ENCODE measurements around the gene A3GALT2.

Gene A3GALT2

DNA sequence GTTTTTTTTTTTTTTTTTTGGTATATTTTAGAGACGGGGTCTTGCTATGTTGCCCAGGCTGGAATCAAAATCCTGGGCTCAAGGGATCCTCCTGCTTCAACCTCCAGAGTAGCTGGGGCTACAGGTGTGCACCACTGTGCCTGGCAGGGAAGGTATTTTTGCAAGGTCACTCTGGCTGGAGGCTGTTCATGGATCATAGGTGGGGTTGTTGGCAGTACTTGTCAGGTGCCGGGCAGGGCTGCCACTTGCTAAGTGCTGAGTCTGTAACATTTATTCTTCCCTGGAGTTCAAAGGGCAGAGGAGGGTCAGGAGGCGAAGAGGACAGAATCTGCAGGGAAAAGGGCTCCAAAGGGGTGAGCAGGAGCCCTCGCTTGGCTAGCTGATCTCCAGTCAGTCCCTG lies 24.1 kb downstream of the A3GALT2 start:
- TF ChIP-seq TARDBP (IDR thresholded peaks at IDR 0.05) (no peak), FOXK2 (IDR thresholded peaks at IDR 0.05) (no peak)
- ChIA-PET POLR2A (no interaction called here), CTCF (interaction anchor here (1.1 to 1.9 kb wide), 5 partner anchors 42 to 174 kb away, joined by 3 to 27 read pairs (median 4); partner anchors contain the start of gene ZSCAN20)
- no peak for DNase-seq (ENCODE audit: extremely low spot score)

DNA sequence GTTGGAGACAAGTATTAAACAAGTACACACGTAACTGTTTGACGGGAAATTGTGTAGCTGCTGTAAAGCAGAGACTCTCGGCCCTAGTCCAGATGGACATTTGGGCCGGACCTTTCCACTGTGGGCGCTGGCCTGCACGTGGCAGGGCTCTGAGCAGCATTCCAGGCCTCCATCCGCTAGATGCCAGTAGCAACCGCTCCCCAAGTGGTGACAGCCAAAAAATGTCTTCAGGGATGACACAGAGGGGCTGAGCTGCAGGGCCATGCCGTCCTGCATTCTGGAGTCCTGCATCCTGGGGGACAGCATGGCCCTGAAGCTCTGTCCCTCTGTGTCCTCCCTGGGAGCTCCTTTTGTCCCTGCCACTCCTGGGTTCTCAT lies 24.8 kb downstream of the A3GALT2 start:
- POLR2A ChIA-PET, result interaction anchor here (1.0 to 1.6 kb wide), 2 partner anchors 54 to 176 kb away, joined by 4 to 5 read pairs; partner anchors contain the start of gene ZSCAN20
- no peak for DNase-seq (ENCODE audit: extremely low spot score)
- TF ChIP-seq FOXM1 (IDR thresholded peaks at IDR 0.05; ENCODE audit: borderline replicate concordance) (no peak), ARNT (IDR thresholded peaks at IDR 0.05) (no peak), ZNF384 (IDR thresholded peaks at IDR 0.05) (no peak), CTBP1 (IDR thresholded peaks at IDR 0.05; ENCODE audit: borderline replicate concordance) (no peak), LEF1 (IDR thresholded peaks at IDR 0.05; ENCODE audit: borderline replicate concordance) (no peak), ELF4 (IDR thresholded peaks at IDR 0.05) (no peak), NFRKB (IDR thresholded peaks at IDR 0.05) (no peak), FOXK2 (IDR thresholded peaks at IDR 0.05) (no peak), TARDBP (IDR thresholded peaks at IDR 0.05) (no peak), BHLHE40 (IDR thresholded peaks at IDR 0.05; ENCODE audit: borderline replicate concordance) (no peak), L3MBTL2 (conservative IDR thresholded peaks at IDR 0.05) (no peak), SP1 (IDR thresholded peaks at IDR 0.05) (no peak), FOXA1 (IDR thresholded peaks at IDR 0.05) (no peak), SUZ12 (IDR thresholded peaks at IDR 0.05) (no peak), HDGF (IDR thresholded peaks at IDR 0.05; ENCODE audit: borderline replicate concordance) (no peak)
- TF ChIP-seq, protein P1, sequence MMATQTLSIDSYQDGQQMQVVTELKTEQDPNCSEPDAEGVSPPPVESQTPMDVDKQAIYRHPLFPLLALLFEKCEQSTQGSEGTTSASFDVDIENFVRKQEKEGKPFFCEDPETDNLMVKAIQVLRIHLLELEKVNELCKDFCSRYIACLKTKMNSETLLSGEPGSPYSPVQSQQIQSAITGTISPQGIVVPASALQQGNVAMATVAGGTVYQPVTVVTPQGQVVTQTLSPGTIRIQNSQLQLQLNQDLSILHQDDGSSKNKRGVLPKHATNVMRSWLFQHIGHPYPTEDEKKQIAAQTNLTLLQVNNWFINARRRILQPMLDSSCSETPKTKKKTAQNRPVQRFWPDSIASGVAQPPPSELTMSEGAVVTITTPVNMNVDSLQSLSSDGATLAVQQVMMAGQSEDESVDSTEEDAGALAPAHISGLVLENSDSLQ (IDR thresholded peaks at IDR 0.05), result no peak
- CTCF ChIA-PET, result interaction anchor here (0.5 to 1.9 kb wide), 14 partner anchors 9 to 316 kb away, joined by 3 to 27 read pairs (median 4); partner anchors contain the start of gene ZSCAN20

DNA sequence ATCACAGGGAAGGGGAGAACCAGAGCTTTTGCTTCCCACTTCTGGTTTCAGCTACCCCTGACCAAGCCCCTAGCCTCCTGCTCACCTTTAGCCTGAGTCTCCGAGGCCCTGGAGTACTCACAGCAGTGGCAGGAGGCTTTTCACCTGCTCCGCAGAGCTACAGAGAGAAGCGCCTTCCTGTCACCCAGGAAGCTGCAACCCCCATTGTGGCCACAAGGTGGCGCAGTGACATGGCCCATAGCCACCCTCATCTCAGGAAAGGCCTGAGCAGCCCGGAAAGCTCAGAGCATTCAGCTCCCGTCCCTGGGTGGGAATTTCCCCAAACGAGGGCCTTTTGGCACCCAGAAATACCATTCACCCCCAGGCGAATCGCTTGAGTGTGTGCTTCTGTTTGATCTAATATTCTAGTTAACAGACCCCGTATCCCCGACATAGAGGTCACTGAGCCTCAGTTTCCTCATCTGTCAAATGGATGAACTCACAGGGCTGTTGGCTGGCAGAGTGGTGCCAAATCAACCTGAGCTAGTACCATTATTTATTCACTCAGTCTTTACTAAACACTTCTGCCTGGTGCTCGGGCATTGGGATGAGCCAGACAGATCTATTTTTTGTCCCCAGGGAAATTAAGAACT lies 25.3 kb downstream of the A3GALT2 start:
- DNase-seq (ENCODE audit: extremely low spot score), result peak; percentile 96
- ChIA-PET CTCF (interaction anchor here (0.5 to 1.9 kb wide), 17 partner anchors 10 to 317 kb away, joined by 3 to 27 read pairs (median 4); partner anchors contain the start of gene ZSCAN20), POLR2A (interaction anchor here (1.0 to 1.6 kb wide), 2 partner anchors 54 to 176 kb away, joined by 4 to 5 read pairs; partner anchors contain the start of gene ZSCAN20)
- TF ChIP-seq LEF1 (IDR thresholded peaks at IDR 0.05; ENCODE audit: borderline replicate concordance) (no peak), ELF4 (IDR thresholded peaks at IDR 0.05) (no peak), SP1 (IDR thresholded peaks at IDR 0.05) (no peak), TARDBP (IDR thresholded peaks at IDR 0.05) (no peak), CTBP1 (IDR thresholded peaks at IDR 0.05; ENCODE audit: borderline replicate concordance) (no peak), L3MBTL2 (conservative IDR thresholded peaks at IDR 0.05) (no peak), ZNF384 (IDR thresholded peaks at IDR 0.05) (no peak), FOXK2 (IDR thresholded peaks at IDR 0.05) (no peak), HDGF (IDR thresholded peaks at IDR 0.05; ENCODE audit: borderline replicate concordance) (no peak), ARNT (IDR thresholded peaks at IDR 0.05) (no peak), BHLHE40 (IDR thresholded peaks at IDR 0.05; ENCODE audit: borderline replicate concordance) (no peak), SUZ12 (IDR thresholded peaks at IDR 0.05) (no peak), NFRKB (IDR thresholded peaks at IDR 0.05) (no peak), FOXM1 (IDR thresholded peaks at IDR 0.05; ENCODE audit: borderline replicate concordance) (no peak), FOXA1 (IDR thresholded peaks at IDR 0.05) (no peak)
- TF ChIP-seq, protein P1 (IDR thresholded peaks at IDR 0.05), result no peak

DNA sequence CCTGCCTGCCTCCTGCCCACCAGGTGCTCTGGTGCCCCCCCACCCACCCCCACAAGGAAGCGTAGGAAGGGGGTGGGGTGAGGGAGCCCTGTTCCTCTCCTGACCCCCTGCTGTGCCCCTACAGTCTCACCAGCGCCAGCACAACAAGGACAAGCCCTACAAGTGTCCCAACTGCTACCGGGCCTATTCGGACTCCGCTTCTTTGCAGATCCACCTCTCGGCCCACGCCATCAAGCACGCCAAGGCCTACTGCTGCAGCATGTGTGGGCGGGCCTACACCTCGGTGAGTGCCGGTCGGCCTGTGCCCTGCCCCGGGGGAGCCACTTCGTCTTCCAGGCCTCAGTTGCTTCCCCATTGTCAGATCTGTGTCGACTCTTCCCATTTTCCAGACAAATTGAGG lies 25.9 kb downstream of the A3GALT2 start:
- TF ChIP-seq ARNT (IDR thresholded peaks at IDR 0.05) (no peak), L3MBTL2 (conservative IDR thresholded peaks at IDR 0.05) (no peak), TARDBP (IDR thresholded peaks at IDR 0.05) (no peak), FOXK2 (IDR thresholded peaks at IDR 0.05) (no peak), HDGF (IDR thresholded peaks at IDR 0.05; ENCODE audit: borderline replicate concordance) (no peak)
- TF ChIP-seq, protein P1 (IDR thresholded peaks at IDR 0.05), result no peak
- ChIA-PET POLR2A (interaction anchor here (1.0 to 1.6 kb wide), 2 partner anchors 55 to 177 kb away, joined by 4 to 5 read pairs; partner anchors contain the start of gene ZSCAN20), CTCF (interaction anchor here (0.7 to 1.9 kb wide), 15 partner anchors 17 to 318 kb away, joined by 3 to 27 read pairs (median 4); partner anchors contain the start of gene ZSCAN20)
- DNase-seq (ENCODE audit: extremely low spot score), result no peak

DNA sequence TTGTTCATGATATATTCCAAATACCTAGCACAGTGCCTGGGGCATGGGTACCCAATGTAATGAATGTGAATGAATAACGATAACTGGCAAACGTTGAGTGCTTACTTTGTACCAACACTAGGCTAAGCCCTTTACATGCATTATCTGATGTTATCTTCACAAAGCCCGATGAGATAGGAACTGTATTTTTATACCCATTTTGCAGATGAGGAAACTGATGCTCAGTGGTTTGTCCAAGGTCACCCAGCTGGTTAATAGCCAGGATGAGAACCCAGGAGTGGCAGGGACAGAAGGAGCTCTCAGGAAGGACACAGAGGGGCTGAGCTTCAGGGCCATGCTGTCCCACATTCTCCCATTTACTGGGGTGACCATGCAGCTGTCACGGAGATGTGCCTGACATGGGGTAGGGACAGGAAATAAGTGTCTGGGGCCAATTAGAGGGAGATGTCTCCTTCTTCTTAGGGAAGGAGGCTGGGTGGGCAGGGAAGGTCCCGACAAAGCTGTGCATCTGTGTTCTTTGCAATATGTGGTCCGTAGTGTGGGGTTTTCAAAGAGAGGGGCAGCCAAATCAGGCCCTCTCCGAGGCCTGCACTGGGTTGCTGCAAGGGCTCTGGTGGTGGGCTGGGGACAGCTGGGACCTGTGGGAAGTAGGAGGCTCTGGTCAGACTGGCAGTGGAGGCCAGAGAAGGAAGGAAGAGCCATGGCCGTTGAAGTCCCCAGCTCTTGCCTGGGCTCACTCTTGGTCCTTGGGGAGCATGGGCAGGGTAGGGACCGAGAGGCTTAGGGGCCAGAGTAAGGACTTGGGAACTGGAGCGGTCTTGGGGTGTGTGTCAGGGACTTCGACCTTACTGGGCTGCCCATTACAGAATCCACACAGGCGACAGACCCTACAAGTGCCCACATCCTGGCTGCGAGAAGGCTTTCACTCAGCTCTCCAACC lies 26.6 kb downstream of the A3GALT2 start:
- ChIA-PET CTCF (interaction anchor here (0.5 to 1.3 kb wide), 5 partner anchors 21 to 1096 kb away, joined by 3 to 4 read pairs (median 3); no protein-coding TSS in a partner anchor), POLR2A (no interaction called here)
- no peak for TF ChIP-seq ELF4 (IDR thresholded peaks at IDR 0.05)
- no peak for TF ChIP-seq FOXK2 (IDR thresholded peaks at IDR 0.05)
- no peak for TF ChIP-seq BHLHE40 (IDR thresholded peaks at IDR 0.05; ENCODE audit: borderline replicate concordance)
- no peak for TF ChIP-seq HDGF (IDR thresholded peaks at IDR 0.05; ENCODE audit: borderline replicate concordance)
- no peak for TF ChIP-seq SUZ12 (IDR thresholded peaks at IDR 0.05)
- no peak for TF ChIP-seq LEF1 (IDR thresholded peaks at IDR 0.05; ENCODE audit: borderline replicate concordance)
- TF ChIP-seq NFRKB (IDR thresholded peaks at IDR 0.05), result no peak
- TF ChIP-seq SP1 (IDR thresholded peaks at IDR 0.05), result no peak
- TF ChIP-seq CTBP1 (IDR thresholded peaks at IDR 0.05; ENCODE audit: borderline replicate concordance), result no peak
- TF ChIP-seq FOXA1 (IDR thresholded peaks at IDR 0.05), result no peak
- TF ChIP-seq FOXM1 (IDR thresholded peaks at IDR 0.05; ENCODE audit: borderline replicate concordance), result no peak
- TF ChIP-seq, protein P1 (IDR thresholded peaks at IDR 0.05), result no peak
- no peak for TF ChIP-seq L3MBTL2 (conservative IDR thresholded peaks at IDR 0.05)
- no peak for TF ChIP-seq TARDBP (IDR thresholded peaks at IDR 0.05)
- TF ChIP-seq ZNF384 (IDR thresholded peaks at IDR 0.05), result no peak
- TF ChIP-seq ARNT (IDR thresholded peaks at IDR 0.05), result no peak

More for the DNA sequence above, 26.6 kb downstream of the A3GALT2 start:
- DNase-seq (ENCODE audit: extremely low spot score), result no peak

Measured in HEK293T (cell line).